Uterus (tissue), 2 donors: ENCODE data around the gene EHD3.
"Not testable (repeated sequence)": the region's sequence is repeated elsewhere in the genome, so short reads cannot be mapped to it uniquely, and the experiment has no call there.

Experiments
- CTCF ChIP-seq, 4 experiments: fragments of 200-600 bp in 2 of 4; fragments of 450-650 bp in 2 of 4; sonication (generic) in 2 of 4; IDR thresholded peaks; one replicate each; pipeline ENCODE4 v1.5.1; 2016 to 2019; ENCODE audit warnings: antibody characterized with exemption in 4 of 4, mild to moderate bottlenecking in 2 of 4, moderate library complexity in 1 of 4
- POLR2A ChIP-seq, 2 donors: fragments of 450-650 bp; IDR thresholded peaks; one replicate each; pipeline ENCODE4 v1.6.1; 2016; ENCODE audit warnings: antibody characterized with exemption in 2 of 2, mild to moderate bottlenecking in 1 of 2, moderate library complexity in 1 of 2

GRCh38 chr2:31283193-31283919 is 49.4 kb downstream of the EHD3 start:
- TF ChIP-seq POLR2A, CTCF (IDR thresholded peaks at IDR 0.05): not testable (repeated sequence)
